Inferior parietal cortex (tissue), 1 donor: ENCODE data around the gene MUSK.

Experiments
- DNase-seq: peaks from one replicate; pipeline ENCODE4 v3.0.0-alpha.2; 2016; ENCODE audit errors: extremely low spot score

Gene MUSK

GRCh38 chr9:110668570-110669167 is at the start of gene MUSK:
Gene MUSK, plus strand, starts transcription at chr9:110668791. Its CDS starts 114 bp downstream, at chr9:110668905.
- no peak for DNase-seq

GRCh38 chr9:110619831-110620230 is 48.8 kb upstream of the MUSK start:
- no peak for DNase-seq

- DNase-seq, result no peak
These were observed 47.9 kb upstream of the MUSK start for GRCh38 chr9:110620726-110621125.

- DNase-seq, result no peak
These were observed 46.2 kb upstream of the MUSK start for GRCh38 chr9:110622368-110622767.

GRCh38 chr9:110623462-110624025 is 45.0 kb upstream of the MUSK start:
- DNase-seq, result peak; percentile 92

GRCh38 chr9:110626101-110626829 is 42.3 kb upstream of the MUSK start:
- no peak for DNase-seq

- no peak for DNase-seq
These were observed 33.0 kb upstream of the MUSK start for GRCh38 chr9:110635589-110635988.

- DNase-seq, result peak; percentile 64
These were observed 30.1 kb upstream of the MUSK start for GRCh38 chr9:110638381-110638954.

GRCh38 chr9:110640736-110641135 is 27.9 kb upstream of the MUSK start:
- no peak for DNase-seq

GRCh38 chr9:110641293-110641692 is 27.3 kb upstream of the MUSK start:
- DNase-seq, result no peak

GRCh38 chr9:110648696-110649095 is 19.9 kb upstream of the MUSK start:
- DNase-seq, result no peak

GRCh38 chr9:110650261-110650660 is 18.3 kb upstream of the MUSK start:
- DNase-seq, result no peak

- DNase-seq, result peak; percentile 73
These were observed 17.6 kb upstream of the MUSK start for GRCh38 chr9:110650991-110651411.

GRCh38 chr9:110655754-110656641 is 12.6 kb upstream of the MUSK start:
- no peak for DNase-seq

GRCh38 chr9:110659891-110660541 is 8.6 kb upstream of the MUSK start:
- no peak for DNase-seq

GRCh38 chr9:110669433-110669832 is 842 bp downstream of the MUSK start:
- DNase-seq, result no peak

- no peak for DNase-seq
These were observed 3.3 kb downstream of the MUSK start for GRCh38 chr9:110671849-110672248.

GRCh38 chr9:110672873-110673510 is 4.4 kb downstream of the MUSK start:
- no peak for DNase-seq

- no peak for DNase-seq
These were observed 18.9 kb downstream of the MUSK start for GRCh38 chr9:110687497-110687896.

GRCh38 chr9:110688329-110688728 is 19.7 kb downstream of the MUSK start:
- DNase-seq, result no peak
